T-helper 17 cell (primary cell): ENCODE data around the gene SLC25A25. TPM values are rescaled to one million over a fixed set of nuclear protein-coding genes. Genes with fewer than 3 reads are reported as not detected.
"Not testable (repeated sequence)": the region's sequence is repeated elsewhere in the genome, so short reads cannot be mapped to it uniquely, and the experiment has no call there.

Experiments
- ATAC-seq: fragments of 150-1000 bp; cut with Tn5 transposase; 2 replicates; pipeline ENCODE4 v1.10.0; 2021; ENCODE audit warnings: mild to moderate bottlenecking, moderate library complexity
- DNase-seq, 3 donors: peaks; one replicate each; pipeline versions ENCODE4 v3.0.0 to v3.0.0-alpha.2; 2020 to 2021
- H3K9me3 ChIP-seq: one replicate; pipeline ENCODE4 v1.7.0; 2013; ENCODE audit warnings: low read length, mild to moderate bottlenecking; ENCODE audit not compliant: control insufficient read depth, poor library complexity, severe bottlenecking
- H3K27ac Mint-ChIP-seq: one replicate; pipeline ENCODE4 v1.8.0; 2022; ENCODE audit warnings: mild to moderate bottlenecking, moderate library complexity, mixed read lengths
- H3K27me3 Mint-ChIP-seq: one replicate; pipeline ENCODE4 v1.8.0; 2022; ENCODE audit warnings: mixed read lengths
- H3K36me3 Mint-ChIP-seq: one replicate; pipeline ENCODE4 v1.8.0; 2022; ENCODE audit warnings: low read depth, mixed read lengths
- H3K4me1 Mint-ChIP-seq: one replicate; pipeline ENCODE4 v1.8.0; 2022; ENCODE audit warnings: mild to moderate bottlenecking, mixed read lengths
- H3K4me3 Mint-ChIP-seq: one replicate; pipeline ENCODE4 v1.8.0; 2022; ENCODE audit warnings: mild to moderate bottlenecking, moderate library complexity, mixed read lengths
- total RNA-seq, 4 donors: library from RNA in 2 of 4; stranded (reverse) in 2 of 4; gene quantifications; one replicate each; pipeline ENCODE4 v1.2.3 and lab custom pipeline; 2022 to 2026

Gene SLC25A25
- total RNA-seq, 2 donors from 2014 or later, result 16.3 to 20.4 TPM

GRCh38 chr9:128036522-128036921 lies 31.5 kb upstream of the SLC25A25 start:
- not testable (repeated sequence) for H3K27me3 Mint-ChIP-seq, ATAC-seq, DNase-seq, H3K36me3 Mint-ChIP-seq, H3K4me3 Mint-ChIP-seq, H3K27ac Mint-ChIP-seq, H3K9me3 ChIP-seq
- H3K4me1 Mint-ChIP-seq, result peaks cover 14% of the 10 kb centered on the region

- not testable (repeated sequence) for H3K27me3 Mint-ChIP-seq, DNase-seq, ATAC-seq, H3K4me3 Mint-ChIP-seq, H3K36me3 Mint-ChIP-seq, H3K4me1 Mint-ChIP-seq, H3K9me3 ChIP-seq
- H3K27ac Mint-ChIP-seq, result peak overlapping the region; percentile 93
These were observed 27.2 kb upstream of the SLC25A25 start for GRCh38 chr9:128040783-128041182.

- Mint-ChIP-seq H3K27me3 (peaks cover 5% of the 10 kb centered on the region), H3K27ac (peak overlapping the region; percentile 93), H3K36me3 (peaks cover 5% of the 10 kb centered on the region), H3K4me1 (peaks cover 6% of the 10 kb centered on the region), H3K4me3 (no peak overlapping the region)
- no peak for ATAC-seq
- H3K9me3 ChIP-seq, result no peaks in the 10 kb centered on the region
- DNase-seq, result no peak
These were observed 26.0 kb upstream of the SLC25A25 start for GRCh38 chr9:128042043-128042442.

GRCh38 chr9:128043467-128043868 lies 24.6 kb upstream of the SLC25A25 start:
- Mint-ChIP-seq H3K36me3 (peaks cover 5% of the 10 kb centered on the region), H3K27me3 (peaks cover 5% of the 10 kb centered on the region), H3K4me1 (peaks cover 6% of the 10 kb centered on the region), H3K4me3 (no peak overlapping the region), H3K27ac (no peak overlapping the region)
- ATAC-seq (no peak), DNase-seq (no peak)
- no peaks in the 10 kb centered on the region for H3K9me3 ChIP-seq

GRCh38 chr9:128045409-128045808 lies 22.6 kb upstream of the SLC25A25 start:
- H3K4me1 Mint-ChIP-seq, H3K27ac Mint-ChIP-seq, H3K9me3 ChIP-seq, ATAC-seq, H3K27me3 Mint-ChIP-seq, H3K4me3 Mint-ChIP-seq, DNase-seq, H3K36me3 Mint-ChIP-seq: not testable (repeated sequence)

- peaks cover 8% of the 10 kb centered on the region for H3K4me1 Mint-ChIP-seq
- no peak overlapping the region for H3K27ac Mint-ChIP-seq
- DNase-seq (no peak), ATAC-seq (no peak)
- no peak overlapping the region for H3K4me3 Mint-ChIP-seq
- H3K9me3 ChIP-seq, result no peaks in the 10 kb centered on the region
- peaks cover 5% of the 10 kb centered on the region for H3K27me3 Mint-ChIP-seq
- peaks cover 5% of the 10 kb centered on the region for H3K36me3 Mint-ChIP-seq
These were observed 22.2 kb upstream of the SLC25A25 start for GRCh38 chr9:128045831-128046230.

- no peak for DNase-seq
- no peak overlapping the region for H3K4me3 Mint-ChIP-seq
- H3K27ac Mint-ChIP-seq, result no peak overlapping the region
- peaks cover under 1% of the 10 kb centered on the region for H3K27me3 Mint-ChIP-seq
- ATAC-seq, result no peak
- H3K4me1 Mint-ChIP-seq, result peaks cover 2% of the 10 kb centered on the region
- H3K36me3 Mint-ChIP-seq, result no peaks in the 10 kb centered on the region
- H3K9me3 ChIP-seq, result no peaks in the 10 kb centered on the region
These were observed 20.8 kb upstream of the SLC25A25 start for GRCh38 chr9:128047231-128047630.

- ATAC-seq (peak; percentile 66), DNase-seq (no peak)
- no peak overlapping the region for H3K27ac Mint-ChIP-seq
- no peaks in the 10 kb centered on the region for H3K36me3 Mint-ChIP-seq
- H3K4me1 Mint-ChIP-seq, result peaks cover 4% of the 10 kb centered on the region
- H3K9me3 ChIP-seq, result no peaks in the 10 kb centered on the region
- no peak overlapping the region for H3K4me3 Mint-ChIP-seq
- H3K27me3 Mint-ChIP-seq, result no peaks in the 10 kb centered on the region
These were observed 19.4 kb upstream of the SLC25A25 start for GRCh38 chr9:128048663-128049062.

GRCh38 chr9:128049843-128050242 lies 18.2 kb upstream of the SLC25A25 start:
- Mint-ChIP-seq H3K4me1 (peaks cover 8% of the 10 kb centered on the region), H3K4me3 (no peak overlapping the region), H3K27me3 (no peaks in the 10 kb centered on the region), H3K27ac (no peak overlapping the region), H3K36me3 (no peaks in the 10 kb centered on the region)
- DNase-seq, result no peak
- ATAC-seq, result no peak
- H3K9me3 ChIP-seq, result no peaks in the 10 kb centered on the region

- ATAC-seq (peak; percentile 27), DNase-seq (no peak)
- Mint-ChIP-seq H3K27me3 (no peaks in the 10 kb centered on the region), H3K4me1 (peaks cover 8% of the 10 kb centered on the region), H3K36me3 (no peaks in the 10 kb centered on the region), H3K27ac (no peak overlapping the region), H3K4me3 (no peak overlapping the region)
- H3K9me3 ChIP-seq, result no peaks in the 10 kb centered on the region
These were observed 15.9 kb upstream of the SLC25A25 start for GRCh38 chr9:128051932-128052709.

- Mint-ChIP-seq H3K36me3 (no peaks in the 10 kb centered on the region), H3K27ac (peak overlapping the region; percentile 76), H3K4me3 (no peak overlapping the region), H3K4me1 (peaks cover 8% of the 10 kb centered on the region), H3K27me3 (no peaks in the 10 kb centered on the region)
- no peaks in the 10 kb centered on the region for H3K9me3 ChIP-seq
- ATAC-seq (peak; percentile 23), DNase-seq (no peak)
These were observed 14.5 kb upstream of the SLC25A25 start for GRCh38 chr9:128053560-128053959.

- no peak for DNase-seq
- Mint-ChIP-seq H3K36me3 (no peaks in the 10 kb centered on the region), H3K4me1 (peaks cover 7% of the 10 kb centered on the region), H3K4me3 (no peak overlapping the region), H3K27me3 (no peaks in the 10 kb centered on the region), H3K27ac (peak overlapping the region; percentile 76)
- H3K9me3 ChIP-seq, result no peaks in the 10 kb centered on the region
- ATAC-seq, result no peak
These were observed 13.9 kb upstream of the SLC25A25 start for GRCh38 chr9:128054087-128054486.

- H3K4me3 Mint-ChIP-seq, result no peak overlapping the region
- no peak overlapping the region for H3K27ac Mint-ChIP-seq
- no peaks in the 10 kb centered on the region for H3K27me3 Mint-ChIP-seq
- ATAC-seq (no peak), DNase-seq (no peak)
- H3K4me1 Mint-ChIP-seq, result peaks cover 7% of the 10 kb centered on the region
- no peaks in the 10 kb centered on the region for H3K9me3 ChIP-seq
- H3K36me3 Mint-ChIP-seq, result no peaks in the 10 kb centered on the region
These were observed 12.5 kb upstream of the SLC25A25 start for GRCh38 chr9:128055344-128056040.

GRCh38 chr9:128056086-128056485 lies 11.9 kb upstream of the SLC25A25 start:
- Mint-ChIP-seq H3K4me3 (no peak overlapping the region), H3K4me1 (peaks cover 8% of the 10 kb centered on the region), H3K27ac (no peak overlapping the region), H3K27me3 (no peaks in the 10 kb centered on the region), H3K36me3 (no peaks in the 10 kb centered on the region)
- DNase-seq (no peak), ATAC-seq (no peak)
- no peaks in the 10 kb centered on the region for H3K9me3 ChIP-seq
